ENCODE measurements around the gene IRF6. TPM values are rescaled to one million over a fixed set of nuclear protein-coding genes. Genes with fewer than 3 reads are reported as not detected.
A peak's percentile ranks its signal among the peaks of the same experiment; 100 is the strongest.

The IRF6 gene
- total RNA-seq, 4 donors from 2014 or later = 94.8 to 110 (median 98.6) TPM

DNA sequence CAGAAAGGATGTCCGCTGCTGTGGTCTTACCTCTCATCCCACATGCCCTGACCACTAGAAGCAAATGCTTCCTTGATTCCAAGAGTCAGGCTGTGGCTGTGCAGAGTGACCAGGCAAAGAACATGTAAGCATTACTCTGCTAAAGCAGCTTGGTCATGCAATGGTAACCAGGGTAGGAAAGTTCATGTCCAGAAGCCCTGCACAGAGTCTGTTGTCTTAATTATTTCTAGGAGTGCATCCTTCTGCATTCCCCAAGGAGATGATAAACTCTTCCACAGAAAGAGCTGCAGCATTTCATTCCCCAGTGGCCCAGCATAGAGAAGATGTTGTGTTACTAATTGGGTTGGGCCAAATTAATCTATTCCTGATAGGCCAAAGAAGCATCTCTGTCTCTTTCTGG is 11.7 kb upstream of the IRF6 start:
- intact Hi-C loops (cut with DNase I) = no loop called here
- H3K27me3 ChIP-seq = peaks cover 0 to 8% (median 0%) of the 10 kb centered on the region in 4 donors
- peaks cover 4 to 45% (median 14%) of the 10 kb centered on the region in 3 donors for H3K4me1 ChIP-seq
- TF ChIP-seq CTCF (IDR thresholded peaks at IDR 0.05) (no peak), POLR2A (IDR thresholded peaks at IDR 0.05) (no peak)
- no peak for DNase-seq
- H3K36me3 ChIP-seq = no peaks in the 10 kb centered on the region
- 100% methylated on average over 1 of the region's 1 CpG; no CpG with 5 or more reads in 1 of the 2 donors for WGBS, 2 donors
- peak overlapping the region in 1 of 4 donors; percentile 90 for H3K27ac ChIP-seq
- H3K4me3 ChIP-seq = no peak overlapping the region
- H3K9me3 ChIP-seq = no peaks in the 10 kb centered on the region

GRCh38 chr1:209816923-209817322 is 11.0 kb upstream of the IRF6 start:
- Histone ChIP-seq H3K4me3 (no peak overlapping the region), H3K4me1 (peaks cover 4 to 37% (median 14%) of the 10 kb centered on the region in 3 donors), H3K27me3 (peaks cover 0 to 3% (median 0%) of the 10 kb centered on the region in 4 donors), H3K27ac (peak overlapping the region; percentile 82 to 94 (median 87)), H3K36me3 (no peaks in the 10 kb centered on the region), H3K9me3 (no peaks in the 10 kb centered on the region)
- no peak for DNase-seq
- WGBS, 2 donors = 47 to 52% methylated on average over 3 of the region's 3 CpGs
- TF ChIP-seq CTCF (IDR thresholded peaks at IDR 0.05) (no peak), POLR2A (IDR thresholded peaks at IDR 0.05) (no peak)
- intact Hi-C loops (cut with DNase I) = no loop called here

DNA sequence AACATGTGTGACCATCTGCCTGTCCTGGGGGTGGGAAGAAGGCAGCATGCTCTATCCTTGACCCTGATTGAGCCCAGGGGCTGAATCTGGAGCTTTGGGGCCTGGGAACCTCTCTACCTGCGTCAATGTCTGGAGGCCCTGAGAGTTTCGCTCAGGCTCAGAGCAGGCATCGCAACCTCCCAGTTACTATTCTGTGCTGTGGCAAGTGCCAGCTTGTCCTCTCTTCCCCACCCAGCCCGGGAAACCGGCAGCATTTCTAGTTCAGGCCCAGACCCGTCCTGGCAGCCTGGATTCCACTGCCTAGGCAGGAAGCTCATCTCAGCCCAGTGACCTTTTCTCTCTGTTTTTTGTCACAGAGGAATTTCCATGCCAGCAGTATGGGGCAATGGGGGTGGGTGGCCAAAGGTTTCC is 10.0 kb upstream of the IRF6 start:
- 41 to 57% methylated on average over 3 to 6 of the region's 6 CpGs for WGBS, 2 donors
- no peak for DNase-seq
- Histone ChIP-seq H3K4me1 (peaks cover 4 to 36% (median 14%) of the 10 kb centered on the region in 3 donors), H3K9me3 (no peaks in the 10 kb centered on the region), H3K36me3 (no peaks in the 10 kb centered on the region), H3K27me3 (no peaks in the 10 kb centered on the region), H3K27ac (peak overlapping the region; percentile 82 to 94 (median 87)), H3K4me3 (peak overlapping the region in 2 of 4 donors; percentile 15 to 33)
- intact Hi-C loops (cut with DNase I) = no loop called here
- TF ChIP-seq POLR2A (IDR thresholded peaks at IDR 0.05) = peak in 1 of 4 donors; percentile 20
- TF ChIP-seq CTCF (IDR thresholded peaks at IDR 0.05) = no peak

DNA sequence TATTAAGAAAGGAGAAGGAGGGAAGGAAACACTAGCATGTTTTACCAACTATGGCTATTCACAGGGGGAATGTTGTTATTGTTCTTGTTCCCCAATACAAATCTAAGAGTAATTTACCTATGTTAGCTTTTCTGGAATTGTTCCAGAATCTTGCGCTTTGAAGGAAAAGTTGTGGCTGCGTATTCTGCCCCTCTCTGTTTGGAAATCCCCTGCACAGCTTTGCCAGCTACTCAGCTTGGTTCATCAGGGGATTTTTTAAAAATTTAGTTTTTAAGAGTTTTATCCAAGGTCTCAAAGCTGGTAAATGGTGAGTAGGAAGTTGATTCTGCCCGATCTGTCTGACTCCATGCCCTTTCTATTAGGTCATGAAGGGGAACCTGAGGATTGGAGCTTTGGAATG is 9.5 kb upstream of the IRF6 start:
- Histone ChIP-seq H3K27me3 (no peaks in the 10 kb centered on the region), H3K4me1 (peaks cover 4 to 33% (median 14%) of the 10 kb centered on the region in 3 donors), H3K27ac (peak overlapping the region; percentile 82 to 94 (median 87)), H3K36me3 (no peaks in the 10 kb centered on the region), H3K9me3 (no peaks in the 10 kb centered on the region), H3K4me3 (no peak overlapping the region)
- DNase-seq = no peak
- TF ChIP-seq POLR2A (IDR thresholded peaks at IDR 0.05) (no peak), CTCF (IDR thresholded peaks at IDR 0.05) (no peak)
- intact Hi-C loops (cut with DNase I) = no loop called here
- 23 to 33% methylated on average over 3 of the region's 3 CpGs for WGBS, 2 donors

DNA sequence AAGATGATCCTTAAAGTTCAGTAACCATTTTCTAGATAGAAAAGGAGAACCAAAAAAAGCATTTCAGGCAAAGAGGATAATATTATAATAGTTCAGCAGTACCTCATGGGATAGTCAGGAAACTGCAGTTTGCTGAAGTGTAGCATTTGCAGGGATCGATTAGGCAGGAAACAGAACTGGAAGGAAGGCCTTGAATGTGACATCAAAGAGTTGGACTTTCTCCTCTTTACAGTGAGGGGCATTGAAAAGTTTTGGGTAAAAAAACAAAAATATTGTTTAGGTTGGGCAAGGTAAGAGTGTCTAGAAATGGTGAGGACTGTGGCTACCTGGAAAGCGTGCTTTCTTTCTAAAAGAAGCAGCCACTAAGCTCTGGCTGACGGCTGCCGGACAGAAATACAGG is 8.0 kb upstream of the IRF6 start:
- no peak for DNase-seq
- WGBS, 2 donors = 79 to 88% methylated on average over 4 of the region's 4 CpGs
- Histone ChIP-seq H3K36me3 (no peaks in the 10 kb centered on the region), H3K27me3 (no peaks in the 10 kb centered on the region), H3K9me3 (no peaks in the 10 kb centered on the region), H3K27ac (peak overlapping the region in 1 of 4 donors; percentile 94), H3K4me1 (peaks cover 4 to 45% (median 15%) of the 10 kb centered on the region in 3 donors), H3K4me3 (no peak overlapping the region)
- intact Hi-C loops (cut with DNase I) = no loop called here
- no peak for TF ChIP-seq CTCF (IDR thresholded peaks at IDR 0.05)
- no peak for TF ChIP-seq POLR2A (IDR thresholded peaks at IDR 0.05)

Data from esophagus squamous epithelium (tissue), 5 donors.